Activated CD4-positive, alpha-beta T cell treated with anti-CD3 and anti-CD28 coated beads, Interleukin-2, Interleukin-6, amounts not matched to agents 100 ng/mL and 50 ng/mL, durations not matched to agents 16 hours and 8 hours (primary cell): Measurements from ENCODE around the gene SFRP4.
"Not testable (repeated sequence)": the region's sequence is repeated elsewhere in the genome, so short reads cannot be mapped to it uniquely, and the experiment has no call there.

Source experiments
- DNase-seq: peaks from one replicate; pipeline ENCODE4 v3.0.0-alpha.2; 2020

SFRP4 gene

GRCh38 chr7:37916673-37917660 is at the start of gene SFRP4:
Gene SFRP4, minus strand, starts transcription at chr7:37916817. Its CDS starts 280 bp downstream, at chr7:37916537.
- peak; percentile 54 for DNase-seq

GRCh38 chr7:37964196-37964595 is 47.6 kb upstream of the SFRP4 start:
- no peak for DNase-seq

GRCh38 chr7:37961251-37961650 is 44.6 kb upstream of the SFRP4 start:
- DNase-seq = no peak

GRCh38 chr7:37960483-37960882 is 43.9 kb upstream of the SFRP4 start:
- DNase-seq = no peak

GRCh38 chr7:37957221-37957970 is 40.8 kb upstream of the SFRP4 start:
- DNase-seq = no peak

- DNase-seq = no peak
These were observed 40.2 kb upstream of the SFRP4 start for GRCh38 chr7:37956791-37957190.

- not testable (repeated sequence) for DNase-seq
These were observed 37.6 kb upstream of the SFRP4 start for GRCh38 chr7:37954217-37954616.

- no peak for DNase-seq
These were observed 35.6 kb upstream of the SFRP4 start for GRCh38 chr7:37952240-37952639.

GRCh38 chr7:37947941-37948210 is 31.3 kb upstream of the SFRP4 start:
- DNase-seq = no peak

- no peak for DNase-seq
These were observed 30.7 kb upstream of the SFRP4 start for GRCh38 chr7:37947138-37947940.

GRCh38 chr7:37945336-37945735 is 28.7 kb upstream of the SFRP4 start:
- DNase-seq = no peak

GRCh38 chr7:37944737-37945054 is 28.1 kb upstream of the SFRP4 start:
- no peak for DNase-seq

GRCh38 chr7:37943905-37944736 is 27.5 kb upstream of the SFRP4 start:
- no peak for DNase-seq

GRCh38 chr7:37942934-37943610 is 26.5 kb upstream of the SFRP4 start:
- DNase-seq = no peak

GRCh38 chr7:37933018-37933566 is 16.5 kb upstream of the SFRP4 start:
- DNase-seq = no peak

- DNase-seq = no peak
These were observed 15.9 kb upstream of the SFRP4 start for GRCh38 chr7:37932543-37932942.

- no peak for DNase-seq
These were observed 13.8 kb upstream of the SFRP4 start for GRCh38 chr7:37930226-37930948.

GRCh38 chr7:37928878-37929277 is 12.3 kb upstream of the SFRP4 start:
- no peak for DNase-seq

- no peak for DNase-seq
These were observed 11.3 kb upstream of the SFRP4 start for GRCh38 chr7:37927773-37928444.

- DNase-seq = no peak
These were observed 9.0 kb upstream of the SFRP4 start for GRCh38 chr7:37925620-37926019.
